Ovary (tissue), 3 donors: ENCODE measurements around the gene ATF3.

ENCODE experiments used
- EP300 ChIP-seq: sonication (generic); formaldehyde crosslinking; IDR thresholded peaks from one replicate; pipeline ENCODE4 v1.6.1; 2017; ENCODE audit warnings: antibody characterized with exemption
- POLR2A ChIP-seq: fragments of 450-650 bp; IDR thresholded peaks from one replicate; pipeline ENCODE4 v1.6.1; 2017; ENCODE audit warnings: antibody characterized with exemption, mild to moderate bottlenecking, moderate library complexity
- TF ChIP-seq, protein P1 (sequence below), 3 donors: fragments of 450-650 bp in 2 of 3; fragments of 200-600 bp in 1 of 3; IDR thresholded peaks; one replicate each; pipeline versions ENCODE4 v1.5.1 to v1.8.0; 2016 to 2022; ENCODE audit warnings: antibody characterized with exemption in 3 of 3, mild to moderate bottlenecking in 1 of 3
- donor health status: DM: no; HTN: no; CAD: no.

DNA sequence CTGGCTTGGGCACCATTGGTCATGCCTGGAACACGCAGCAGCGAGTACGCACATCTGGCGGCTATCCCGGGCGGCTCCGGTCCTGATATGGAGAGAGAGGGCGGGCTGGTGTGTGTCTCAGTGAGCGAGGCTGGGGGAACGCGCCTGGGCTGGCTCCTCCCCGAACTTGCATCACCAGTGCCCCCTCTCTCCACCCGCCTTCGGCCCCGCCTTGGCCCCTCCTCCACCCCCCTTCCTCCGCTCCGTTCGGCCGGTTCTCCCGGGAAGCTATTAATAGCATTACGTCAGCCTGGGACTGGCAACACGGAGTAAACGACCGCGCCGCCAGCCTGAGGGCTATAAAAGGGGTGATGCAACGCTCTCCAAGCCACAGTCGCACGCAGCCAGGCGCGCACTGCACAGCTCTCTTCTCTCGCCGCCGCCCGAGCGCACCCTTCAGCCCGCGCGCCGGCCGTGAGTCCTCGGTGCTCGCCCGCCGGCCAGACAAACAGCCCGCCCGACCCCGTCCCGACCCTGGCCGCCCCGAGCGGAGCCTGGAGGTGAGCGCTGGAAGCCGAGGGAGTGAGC, at the start of gene ATF3:
- TF ChIP-seq, protein P1, sequence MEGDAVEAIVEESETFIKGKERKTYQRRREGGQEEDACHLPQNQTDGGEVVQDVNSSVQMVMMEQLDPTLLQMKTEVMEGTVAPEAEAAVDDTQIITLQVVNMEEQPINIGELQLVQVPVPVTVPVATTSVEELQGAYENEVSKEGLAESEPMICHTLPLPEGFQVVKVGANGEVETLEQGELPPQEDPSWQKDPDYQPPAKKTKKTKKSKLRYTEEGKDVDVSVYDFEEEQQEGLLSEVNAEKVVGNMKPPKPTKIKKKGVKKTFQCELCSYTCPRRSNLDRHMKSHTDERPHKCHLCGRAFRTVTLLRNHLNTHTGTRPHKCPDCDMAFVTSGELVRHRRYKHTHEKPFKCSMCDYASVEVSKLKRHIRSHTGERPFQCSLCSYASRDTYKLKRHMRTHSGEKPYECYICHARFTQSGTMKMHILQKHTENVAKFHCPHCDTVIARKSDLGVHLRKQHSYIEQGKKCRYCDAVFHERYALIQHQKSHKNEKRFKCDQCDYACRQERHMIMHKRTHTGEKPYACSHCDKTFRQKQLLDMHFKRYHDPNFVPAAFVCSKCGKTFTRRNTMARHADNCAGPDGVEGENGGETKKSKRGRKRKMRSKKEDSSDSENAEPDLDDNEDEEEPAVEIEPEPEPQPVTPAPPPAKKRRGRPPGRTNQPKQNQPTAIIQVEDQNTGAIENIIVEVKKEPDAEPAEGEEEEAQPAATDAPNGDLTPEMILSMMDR (IDR thresholded peaks at IDR 0.05): peak in 2 of 3 donors; percentile 32 to 43
- peak; percentile 100 for TF ChIP-seq POLR2A
- TF ChIP-seq EP300: peak; percentile 57
